Measurements from ENCODE around the gene PHAX. TPM values are rescaled to one million over a fixed set of nuclear protein-coding genes. Genes with fewer than 3 reads are reported as not detected.
"Not testable (repeated sequence)": the region's sequence is repeated elsewhere in the genome, so short reads cannot be mapped to it uniquely, and the experiment has no call there.

PHAX gene
- total RNA-seq, 1 donor from 2014 or later = 34.6 TPM

DNA sequence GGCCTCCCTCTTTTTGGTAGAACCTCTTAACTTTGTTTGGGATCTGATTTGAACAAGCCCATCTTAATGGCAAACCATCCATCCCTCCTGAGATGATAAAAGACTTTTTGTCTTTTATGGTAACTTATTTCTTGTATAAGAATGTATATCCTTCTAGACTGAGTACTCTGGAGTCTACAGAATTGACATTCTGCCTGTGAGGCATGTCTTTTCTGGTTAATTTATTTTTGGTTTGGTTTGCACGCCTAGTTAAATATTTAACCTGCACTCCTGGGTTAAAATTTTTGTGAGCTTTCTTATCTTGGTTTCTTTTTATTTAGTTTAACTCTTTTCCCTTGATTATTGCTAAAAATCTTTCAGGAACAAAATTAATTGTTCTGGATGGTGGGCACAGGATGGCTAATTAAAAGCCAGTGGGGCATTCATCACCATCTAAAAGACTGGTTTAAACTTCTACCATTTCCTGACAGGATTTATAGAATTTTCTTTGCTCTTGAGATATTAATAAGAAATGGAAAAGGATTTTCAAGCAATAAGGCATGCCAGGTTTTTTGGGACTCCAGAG is 50.3 kb downstream of the PHAX start:
- intact Hi-C loops (cut with micrococcal nuclease) = no loop called here

DNA sequence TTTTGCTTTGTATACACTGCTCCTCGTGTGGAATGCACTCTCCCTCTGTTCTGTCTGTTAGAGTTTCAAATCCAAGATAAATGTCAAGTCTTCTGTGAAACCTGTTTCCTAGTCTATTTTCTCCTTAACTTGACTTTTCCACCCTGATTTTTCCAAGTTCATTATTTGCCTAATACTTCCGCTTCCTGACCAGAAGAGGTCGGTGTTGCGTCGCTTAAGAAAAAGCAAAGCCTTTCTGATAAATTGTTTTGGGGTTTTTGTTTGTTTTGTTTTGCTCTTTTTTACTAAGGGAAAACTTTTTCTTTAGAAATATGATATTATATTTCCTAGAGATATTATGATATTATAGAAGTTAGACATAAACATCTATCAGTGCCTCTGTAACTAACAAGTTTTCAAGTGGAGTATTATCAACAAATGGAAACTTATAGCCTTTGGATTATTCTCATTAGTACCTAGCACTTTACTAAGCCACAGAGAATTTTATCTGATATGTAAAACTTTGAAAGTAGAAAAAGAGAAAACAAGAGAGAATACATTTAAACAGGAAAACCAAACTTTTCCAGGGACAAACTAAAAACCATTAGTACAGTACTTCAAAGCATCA is 55.8 kb downstream of the PHAX start:
- intact Hi-C loops (cut with micrococcal nuclease) = loop anchor here (1.0 to 5.0 kb wide), 4 partner anchors 124 to 836 kb away; no protein-coding TSS in a partner anchor

DNA sequence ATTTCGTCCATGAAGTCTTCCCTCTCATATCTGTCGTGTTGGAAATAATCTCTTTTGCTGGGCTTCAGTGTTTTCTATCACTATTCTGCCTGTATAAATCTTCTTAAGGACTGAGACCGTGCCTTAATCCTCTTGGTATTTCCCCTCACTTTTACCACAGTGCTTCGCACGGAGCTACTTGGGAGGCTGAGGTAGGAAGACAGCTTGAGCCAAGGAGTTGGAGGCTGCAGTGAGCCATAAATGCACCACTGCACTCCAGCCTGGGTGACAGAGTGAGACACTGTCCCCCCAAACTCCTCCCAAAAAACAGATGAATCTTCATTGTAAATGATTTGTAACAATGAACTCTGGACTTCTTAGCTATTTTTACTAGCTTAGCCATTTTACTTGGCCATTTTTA is 57.8 kb downstream of the PHAX start:
- intact Hi-C loops (cut with micrococcal nuclease) = loop anchor here (5.0 kb wide), 1 partner anchor 189 kb away; no protein-coding TSS in a partner anchor

DNA sequence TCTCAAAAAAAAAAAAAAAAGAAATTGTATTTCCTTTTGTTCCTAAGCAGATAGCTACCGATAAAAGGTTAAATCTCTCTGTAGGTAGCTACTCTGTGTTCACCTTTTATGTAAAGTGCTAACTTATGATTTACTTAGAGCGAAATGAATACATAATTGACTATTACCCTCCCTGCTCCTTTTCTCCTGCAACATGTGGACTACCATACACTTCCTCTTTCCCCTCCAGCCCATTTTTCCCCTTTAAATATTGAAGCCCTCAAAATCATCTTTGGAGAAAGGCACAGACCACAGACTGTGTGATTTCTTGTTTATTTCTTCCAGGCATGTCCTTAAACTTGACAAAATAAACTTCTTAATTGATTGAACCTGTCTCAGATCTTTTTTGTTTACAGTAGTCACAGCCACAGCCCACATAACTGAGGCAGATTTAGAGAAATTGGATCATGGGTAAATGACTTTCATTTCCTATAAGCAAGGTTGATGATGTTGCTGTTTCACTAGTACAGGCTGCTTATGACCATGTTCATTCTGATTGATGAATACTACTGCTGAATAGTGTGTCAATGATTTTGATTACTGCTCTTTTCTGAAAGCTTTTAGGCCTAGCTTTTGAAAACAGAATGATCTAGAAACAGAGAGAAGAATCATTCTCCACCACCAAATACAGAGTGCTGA is 59.2 kb downstream of the PHAX start:
- intact Hi-C loops (cut with micrococcal nuclease) = loop anchor here (5.0 kb wide), 1 partner anchor 187 kb away; no protein-coding TSS in a partner anchor

DNA sequence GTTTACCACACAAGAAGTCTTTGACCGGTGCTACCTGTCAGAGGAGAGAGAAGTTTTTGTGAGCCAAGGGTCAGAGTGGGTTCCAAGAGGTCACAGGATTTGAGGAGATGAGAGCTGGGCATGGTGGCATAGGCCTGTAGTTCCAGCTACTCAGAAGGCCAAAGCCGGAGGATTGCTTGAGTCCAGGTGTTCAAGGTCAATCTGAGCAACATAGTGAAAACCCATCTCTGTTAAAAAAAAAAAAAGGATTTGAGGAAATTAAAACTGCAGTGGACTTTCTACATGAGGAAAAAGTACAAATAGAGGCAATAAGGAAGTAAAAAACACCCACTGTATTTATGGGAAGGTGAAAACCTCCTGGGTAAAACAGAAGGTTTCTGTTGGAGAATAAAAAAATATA is 63.8 kb downstream of the PHAX start:
- intact Hi-C loops (cut with micrococcal nuclease) = no loop called here

DNA sequence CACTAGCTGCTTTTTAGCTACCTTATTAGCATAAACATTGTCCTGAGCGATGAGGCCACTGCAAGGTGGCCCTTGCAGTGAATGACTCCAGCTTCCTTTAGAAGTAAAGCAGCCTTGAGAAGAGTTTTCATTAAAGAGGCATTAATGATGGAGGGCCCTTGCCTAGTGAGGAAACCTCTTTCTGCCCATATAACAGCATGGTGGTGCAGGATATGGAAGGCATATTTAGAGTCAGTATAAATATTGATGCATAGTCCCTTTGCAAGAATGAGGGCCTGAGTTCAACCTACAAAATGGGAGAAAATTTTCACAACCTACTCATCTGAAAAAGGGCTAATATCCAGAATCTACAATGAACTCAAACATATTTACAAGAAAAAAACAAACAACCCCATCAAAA is 69.4 kb downstream of the PHAX start:
- intact Hi-C loops (cut with micrococcal nuclease) = not testable (repeated sequence)

DNA sequence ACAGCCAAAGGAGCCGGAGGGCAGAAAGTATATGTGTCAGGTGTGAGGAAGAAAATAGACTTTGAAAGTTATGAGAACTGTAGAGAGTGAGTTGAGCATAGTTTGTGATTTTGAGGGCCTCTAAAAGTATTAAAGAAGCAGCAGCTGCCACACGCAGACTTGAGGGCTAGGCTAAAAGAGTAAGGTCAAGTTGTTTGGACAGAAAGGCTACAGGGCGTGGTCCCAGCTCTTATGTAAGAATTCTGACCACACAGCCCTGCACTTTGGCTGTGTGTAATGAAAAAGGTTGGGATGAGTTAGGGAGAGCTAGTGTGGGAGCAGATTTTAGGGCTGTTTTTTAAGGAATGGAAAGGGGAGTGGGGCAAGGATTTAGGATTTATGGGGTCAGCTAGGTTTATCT is 70.9 kb downstream of the PHAX start:
- intact Hi-C loops (cut with micrococcal nuclease) = not testable (repeated sequence)

DNA sequence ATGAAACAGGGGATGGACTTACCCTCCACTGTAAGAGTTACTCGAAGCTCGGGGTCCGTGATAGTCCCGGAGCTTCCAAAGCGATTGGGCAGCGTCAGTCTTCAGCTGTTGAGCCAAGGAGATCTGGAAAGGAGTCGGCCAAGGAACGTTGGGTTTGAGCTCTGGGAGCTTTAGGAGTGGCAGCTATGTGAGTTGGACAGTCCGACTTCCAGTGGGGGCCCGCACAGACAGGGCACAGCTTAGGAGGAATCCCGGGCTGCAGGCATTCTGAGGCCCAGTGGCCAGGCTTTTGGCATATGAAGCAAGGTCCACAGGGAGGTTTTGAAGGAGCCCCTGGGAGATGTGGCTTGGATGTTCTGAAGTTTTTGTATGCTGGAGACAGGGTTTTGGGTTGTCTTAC is 72.7 kb downstream of the PHAX start:
- intact Hi-C loops (cut with micrococcal nuclease) = no loop called here

DNA sequence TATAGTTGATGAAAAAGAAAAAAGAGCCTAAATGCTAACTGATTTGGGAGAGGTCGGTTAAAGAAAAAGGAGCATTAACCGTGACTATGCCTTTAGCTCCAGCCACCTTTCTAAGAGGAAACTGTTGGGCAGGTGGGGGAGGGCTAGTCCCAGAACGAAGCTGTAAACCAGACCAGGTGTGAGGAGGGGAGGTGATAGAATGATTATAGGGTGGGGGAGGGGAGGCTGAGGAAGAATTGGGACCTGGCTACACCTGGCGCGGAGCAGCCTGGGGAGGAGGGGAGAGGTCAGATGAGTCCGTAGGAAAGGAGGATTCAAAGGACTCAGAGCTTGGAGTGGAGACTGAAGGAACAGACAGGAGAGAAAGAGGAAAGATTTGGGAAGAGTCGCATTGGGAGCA is 73.4 kb downstream of the PHAX start:
- intact Hi-C loops (cut with micrococcal nuclease) = no loop called here

DNA sequence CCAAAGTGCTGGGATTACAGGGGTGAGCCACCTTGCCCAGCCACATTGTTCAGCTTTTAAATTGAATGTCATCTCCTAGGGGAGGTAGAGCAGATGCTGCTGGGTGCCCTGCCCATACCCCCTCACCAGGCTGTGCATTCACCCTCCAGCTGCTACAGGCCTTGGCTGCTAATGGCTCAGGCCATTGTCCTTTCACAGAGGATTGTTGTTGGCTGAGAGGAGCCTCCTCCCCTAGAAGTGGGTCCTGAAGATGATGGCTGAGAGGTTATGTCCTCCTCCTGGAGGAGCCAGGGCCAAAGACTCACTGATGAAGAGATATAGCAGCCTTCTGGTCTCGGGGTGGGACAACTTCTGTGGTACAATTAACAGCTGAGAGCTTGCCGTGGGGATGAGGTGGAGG is 74.6 kb downstream of the PHAX start:
- intact Hi-C loops (cut with micrococcal nuclease) = no loop called here

DNA sequence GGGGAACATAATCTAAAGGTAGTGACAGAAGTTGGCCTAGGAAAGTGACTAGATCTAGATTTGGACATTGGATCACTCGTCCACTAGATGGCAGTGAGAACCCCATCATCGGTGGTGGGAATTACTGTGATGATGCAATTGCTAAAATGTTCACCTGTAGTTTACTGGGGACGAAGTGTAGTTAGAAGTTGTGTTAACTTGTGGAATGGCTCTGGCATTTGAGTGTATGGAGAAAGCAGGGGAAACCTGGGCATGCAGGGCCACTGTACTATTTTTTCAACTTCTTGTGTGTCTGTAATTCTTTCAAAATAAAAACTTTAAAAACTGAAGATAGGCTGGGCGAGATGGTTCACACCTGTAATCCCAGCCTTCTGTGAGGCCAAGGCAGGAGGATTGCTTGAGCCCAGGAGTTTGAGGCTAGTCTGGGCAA is 75.5 kb downstream of the PHAX start:
- intact Hi-C loops (cut with micrococcal nuclease) = loop anchor here (1.0 kb wide), 4 partner anchors 72 to 135 kb away; no protein-coding TSS in a partner anchor

Other genes with a start within 250 kb of the PHAX start
- gene GRAMD2B, start 177.5 kb upstream of the PHAX start, total RNA-seq = 4.4 and 5.2 TPM in 2 replicates
- gene ALDH7A1, start 5.7 kb upstream of the PHAX start, total RNA-seq = 0.89 and 1.4 TPM in 2 replicates
- gene LMNB1, start 176.2 kb downstream of the PHAX start, total RNA-seq = 290 and 293 TPM in 2 replicates